Ovary (tissue), 9 donors: ENCODE results near the gene WNK1. TPM values are rescaled to one million over a fixed set of nuclear protein-coding genes. Genes with fewer than 3 reads are reported as not detected.
"Not testable (repeated sequence)": the region's sequence is repeated elsewhere in the genome, so short reads cannot be mapped to it uniquely, and the experiment has no call there.

Experiments
- DNase-seq, 5 donors: peaks; one replicate each; pipeline ENCODE4 v3.0.0-alpha.2; 2019 to 2020
- H3K27ac ChIP-seq, 2 donors: fragments of 200-600 bp; one replicate each; pipeline versions ENCODE4 v1.5.1 to v1.8.0; 2019 to 2022
- H3K27me3 ChIP-seq: fragments of 200-600 bp; one replicate; pipeline ENCODE4 v1.8.0; 2022
- H3K36me3 ChIP-seq: fragments of 200-600 bp; sonication (generic); one replicate; pipeline ENCODE4 v1.5.1; 2019
- H3K4me1 ChIP-seq: one replicate; pipeline ENCODE4 v1.8.1; 2013; ENCODE audit warnings: mild to moderate bottlenecking, moderate library complexity; ENCODE audit not compliant: insufficient read depth
- H3K4me3 ChIP-seq: fragments of 200-600 bp; sonication (generic); one replicate; pipeline ENCODE4 v1.5.1; 2017
- H3K9me3 ChIP-seq, 2 donors: fragments of 200-600 bp in 1 of 2; sonication (generic) in 1 of 2; one replicate each; pipeline versions ENCODE4 v1.5.1 to v1.8.1; 2013 to 2019; ENCODE audit warnings: mild to moderate bottlenecking in 1 of 2, moderate library complexity in 1 of 2
- CTCF ChIP-seq, 3 donors: fragments of 450-650 bp in 2 of 3; fragments of 200-600 bp in 1 of 3; IDR thresholded peaks; one replicate each; pipeline versions ENCODE4 v1.5.1 to v1.8.0; 2016 to 2022; ENCODE audit warnings: antibody characterized with exemption in 3 of 3, mild to moderate bottlenecking in 1 of 3
- EP300 ChIP-seq: sonication (generic); formaldehyde crosslinking; IDR thresholded peaks from one replicate; pipeline ENCODE4 v1.6.1; 2017; ENCODE audit warnings: antibody characterized with exemption
- POLR2A ChIP-seq: fragments of 450-650 bp; IDR thresholded peaks from one replicate; pipeline ENCODE4 v1.6.1; 2017; ENCODE audit warnings: antibody characterized with exemption, mild to moderate bottlenecking, moderate library complexity
- WGBS, 3 donors: extraction: QIAGEN DNeasy Blood & Tissue Kit in 1 of 3; methylation state at CpG; one replicate each; pipeline versions ENCODE4 v1.1.5 to v1.1.7; 2013 to 2017; 5-methylcytosine and 5-hydroxymethylcytosine counted together
- intact Hi-C, 4 donors: fragments of 100-400 bp; cut with DNase I; formaldehyde crosslinking; loops; one replicate each; pipeline versions ENCODE4 v1.11.0 to v1.15.1; 2022 to 2023
- polyA plus RNA-seq, 2 donors: library from polyadenylated mRNA; stranded (reverse); fragments of 200-250 nt in 1 of 2; fragments of 350-450 nt in 1 of 2; fragmentation: Illumina TruSeq in 1 of 2; extraction: RNeasy Lipid Tissue Mini Kit (QIAGEN cat#74804) in 1 of 2; gene quantifications; one replicate each; pipeline ENCODE4 v1.2.3, GENCODE V29; 2013 to 2014
- total RNA-seq, 7 donors: library from RNA; depleted of rRNA in 2 of 7; stranded (reverse); fragments of >200 nt in 2 of 7; fragmentation: NEBNext Ultra II Directional in 3 of 7; extraction: Animal tissue kit (Norgen Biotek cat#: 25700) in 3 of 7; gene quantifications; one replicate each; pipeline versions ENCODE4 v1.1.0 to v1.2.4, GENCODE V29; 2016 to 2023
- donor health status: DM: no; HTN: no; CAD: no; lungs with moderate emphysema.
- donor health status: DM: no; HTN: no; CAD: no.
- donor health status: Bipolar disorder and iron deficiency.
- donor health status: DM: yes; HTN: yes; CAD: no.
- donor health status: DM: no; HTN: no; CAD: no.
- donor health status: DM: yes; HTN: yes; CAD: no.

Gene WNK1
- total and polyA plus RNA-seq, 9 donors, result 26.0 to 144 (median 98.3) TPM

GRCh38 chr12:810116-810515, 57.7 kb downstream of the WNK1 start:
- Histone ChIP-seq H3K36me3 (no peaks in the 10 kb centered on the region), H3K9me3 (no peaks in the 10 kb centered on the region), H3K4me3 (no peak overlapping the region), H3K27ac (no peak overlapping the region), H3K27me3 (no peaks in the 10 kb centered on the region), H3K4me1 (peaks cover 3% of the 10 kb centered on the region)
- TF ChIP-seq POLR2A (no peak), CTCF (IDR thresholded peaks at IDR 0.05) (no peak), EP300 (no peak)
- intact Hi-C loops, result loop anchor here (5.0 to 10.0 kb wide), 4 partner anchors 55 to 238 kb away; partner anchors contain the start of gene WNK1 (in 2 of the 4)
- no peak for DNase-seq
- WGBS, 3 donors, result 83 to 97% (median 92%) methylated on average over 4 of the region's 4 CpGs

- intact Hi-C loops, result loop anchor here (5.0 to 10.0 kb wide), 4 partner anchors 56 to 239 kb away; partner anchors contain the start of gene WNK1 (in 2 of the 4)
- no peak overlapping the region for H3K4me3 ChIP-seq
- TF ChIP-seq CTCF (IDR thresholded peaks at IDR 0.05), result no peak
- no peak for TF ChIP-seq EP300
- no peak for TF ChIP-seq POLR2A
- no peak overlapping the region for H3K27ac ChIP-seq
- no peak for DNase-seq
- H3K9me3 ChIP-seq, result no peaks in the 10 kb centered on the region
- 39 to 56% (median 44%) methylated on average over 5 of the region's 5 CpGs for WGBS, 3 donors
- H3K4me1 ChIP-seq, result peaks cover 3% of the 10 kb centered on the region
- H3K27me3 ChIP-seq, result no peaks in the 10 kb centered on the region
- no peaks in the 10 kb centered on the region for H3K36me3 ChIP-seq
Measured at GRCh38 chr12:810671-811415, 58.5 kb downstream of the WNK1 start.

- Histone ChIP-seq H3K4me3 (no peak overlapping the region), H3K9me3 (no peaks in the 10 kb centered on the region), H3K36me3 (no peaks in the 10 kb centered on the region), H3K27me3 (no peaks in the 10 kb centered on the region), H3K4me1 (peaks cover 3% of the 10 kb centered on the region), H3K27ac (no peak overlapping the region)
- no peak for TF ChIP-seq CTCF (IDR thresholded peaks at IDR 0.05)
- no peak for TF ChIP-seq EP300
- no peak for TF ChIP-seq POLR2A
- intact Hi-C loops, result loop anchor here (5.0 to 10.0 kb wide), 4 partner anchors 58 to 241 kb away; partner anchors contain the start of gene WNK1 (in 2 of the 4)
- WGBS, 3 donors, result 91 to 100% (median 94%) methylated on average over 2 of the region's 2 CpGs
- DNase-seq, result no peak
Measured at GRCh38 chr12:812950-813349, 60.6 kb downstream of the WNK1 start.

GRCh38 chr12:817456-817855, 65.1 kb downstream of the WNK1 start:
- H3K27me3 ChIP-seq, H3K9me3 ChIP-seq, H3K4me1 ChIP-seq, H3K4me3 ChIP-seq, DNase-seq, H3K36me3 ChIP-seq, H3K27ac ChIP-seq: not testable (repeated sequence)
- intact Hi-C loops, result loop anchor here in 1 of 4 donors (5.0 to 10.0 kb wide), 2 partner anchors 63 to 245 kb away; partner anchors contain the start of gene WNK1
- 82 to 94% (median 93%) methylated on average over 9 of the region's 9 CpGs for WGBS, 3 donors
